Breast epithelium (tissue), 3 donors: ENCODE results near the gene UBAC1.

ENCODE experiments used
- CTCF ChIP-seq, 3 donors: fragments of 450-650 bp; IDR thresholded peaks; one replicate each; pipeline ENCODE4 v1.5.1; 2016 to 2017; ENCODE audit warnings: antibody characterized with exemption in 3 of 3, mild to moderate bottlenecking in 3 of 3, moderate library complexity in 3 of 3
- POLR2A ChIP-seq: fragments of 450-650 bp; IDR thresholded peaks from one replicate; pipeline ENCODE4 v1.6.1; 2016; ENCODE audit warnings: antibody characterized with exemption, mild to moderate bottlenecking, moderate library complexity

GRCh38 chr9:135883410-135884089, 77.6 kb downstream of the UBAC1 start:
- TF ChIP-seq CTCF (IDR thresholded peaks at IDR 0.05) (no peak), POLR2A (no peak)
